Neural progenitor cell (in vitro differentiated cells): ENCODE data around the gene GALNS.

Experiments used
- EZH2 ChIP-seq: fragments of 200-600 bp; sonication (generic); IDR thresholded peaks from 2 replicates; pipeline ENCODE4 v1.6.1; 2017; ENCODE audit warnings: antibody characterized with exemption, mild to moderate bottlenecking, moderate library complexity
- EZH2phosphoT487 ChIP-seq: fragments of 200-600 bp; sonication (generic); IDR thresholded peaks from 2 replicates; pipeline ENCODE4 v1.6.1; 2017; ENCODE audit warnings: antibody characterized with exemption
- TF ChIP-seq, protein P1 (sequence below): fragments of 200-600 bp; sonication (generic); IDR thresholded peaks from 2 replicates; pipeline ENCODE4 v1.5.1; 2017; ENCODE audit warnings: antibody characterized with exemption, mild to moderate bottlenecking

GRCh38 chr16:88836791-88837190 is 20.0 kb downstream of the GALNS start:
- TF ChIP-seq EZH2 (no peak), EZH2phosphoT487 (no peak)
- TF ChIP-seq, protein P1, sequence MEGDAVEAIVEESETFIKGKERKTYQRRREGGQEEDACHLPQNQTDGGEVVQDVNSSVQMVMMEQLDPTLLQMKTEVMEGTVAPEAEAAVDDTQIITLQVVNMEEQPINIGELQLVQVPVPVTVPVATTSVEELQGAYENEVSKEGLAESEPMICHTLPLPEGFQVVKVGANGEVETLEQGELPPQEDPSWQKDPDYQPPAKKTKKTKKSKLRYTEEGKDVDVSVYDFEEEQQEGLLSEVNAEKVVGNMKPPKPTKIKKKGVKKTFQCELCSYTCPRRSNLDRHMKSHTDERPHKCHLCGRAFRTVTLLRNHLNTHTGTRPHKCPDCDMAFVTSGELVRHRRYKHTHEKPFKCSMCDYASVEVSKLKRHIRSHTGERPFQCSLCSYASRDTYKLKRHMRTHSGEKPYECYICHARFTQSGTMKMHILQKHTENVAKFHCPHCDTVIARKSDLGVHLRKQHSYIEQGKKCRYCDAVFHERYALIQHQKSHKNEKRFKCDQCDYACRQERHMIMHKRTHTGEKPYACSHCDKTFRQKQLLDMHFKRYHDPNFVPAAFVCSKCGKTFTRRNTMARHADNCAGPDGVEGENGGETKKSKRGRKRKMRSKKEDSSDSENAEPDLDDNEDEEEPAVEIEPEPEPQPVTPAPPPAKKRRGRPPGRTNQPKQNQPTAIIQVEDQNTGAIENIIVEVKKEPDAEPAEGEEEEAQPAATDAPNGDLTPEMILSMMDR, result no peak
